Left lung (tissue), 10 donors: ENCODE results near the gene SLC9A5. TPM values are rescaled to one million over a fixed set of nuclear protein-coding genes. Genes with fewer than 3 reads are reported as not detected.
A peak's percentile ranks its signal among the peaks of the same experiment; 100 is the strongest.

Experiments used
- ATAC-seq: fragments of 200-7000 bp; cut with Tn5 transposase; one replicate; pipeline ENCODE4 v1.9.1; 2020; ENCODE audit warnings: moderate library complexity
- DNase-seq, 4 donors: peaks; one replicate each; pipeline ENCODE4 v3.0.0-alpha.2; 2013 to 2020
- H3K27ac ChIP-seq, 2 donors: fragments of 200-600 bp; sonication (generic) in 1 of 2; one replicate each; pipeline versions ENCODE4 v1.5.0 to v1.8.0; 2020 to 2021
- H3K27me3 ChIP-seq, 2 donors: fragments of 200-600 bp; sonication (generic) in 1 of 2; one replicate each; pipeline versions ENCODE4 v1.5.0 to v1.8.0; 2020 to 2021
- H3K36me3 ChIP-seq, 2 donors: fragments of 200-600 bp; sonication (generic) in 1 of 2; one replicate each; pipeline versions ENCODE4 v1.5.0 to v1.8.0; 2020 to 2021
- H3K4me1 ChIP-seq, 2 donors: fragments of 200-600 bp; one replicate each; pipeline ENCODE4 v1.8.0; 2021
- H3K4me3 ChIP-seq, 2 donors: fragments of 200-600 bp; sonication (generic) in 1 of 2; one replicate each; pipeline versions ENCODE4 v1.5.0 to v1.8.0; 2020 to 2021; ENCODE audit warnings: mild to moderate bottlenecking in 1 of 2
- H3K9me3 ChIP-seq, 2 donors: fragments of 200-600 bp; sonication (generic) in 1 of 2; one replicate each; pipeline versions ENCODE4 v1.5.0 to v1.8.0; 2020 to 2021
- intact Hi-C, 2 donors: fragments of 100-400 bp; cut with DNase I; formaldehyde crosslinking; loops; one replicate each; pipeline versions ENCODE4 v1.11.2 to v1.14.2; 2022
- microRNA-seq, 2 donors: library from miRNA; unstranded; fragments of <30 nt; microRNA quantifications; one replicate each; pipeline ENCODE4, GENCODE V29; 2019
- polyA plus RNA-seq, 6 donors: library from polyadenylated mRNA; unstranded; fragments of 120-200 nt; gene quantifications; one replicate each; pipeline ENCODE4 v1.2.1, GENCODE V29; 2013; ENCODE audit not compliant: insufficient read length in 6 of 6
- total RNA-seq, 2 donors: library from RNA; stranded (reverse); fragmentation: NEBNext Ultra II Directional; extraction: Animal tissue kit (Norgen Biotek cat#: 25700); gene quantifications; one replicate each; pipeline ENCODE4 v1.2.1, GENCODE V29; 2021
- TF ChIP-seq, protein P1 (sequence below), 2 donors: fragments of 200-600 bp; sonication (generic) in 1 of 2; IDR thresholded peaks; one replicate each; pipeline versions ENCODE4 v1.5.0 to v1.8.0; 2021; ENCODE audit warnings: antibody characterized with exemption in 2 of 2
- donor health status: DM: no; HTN: yes; CAD: no.
- donor health status: DM: no; HTN: no; CAD: no.

Gene SLC9A5
- total and polyA plus RNA-seq, 8 donors, result 3.2 to 26.1 (median 20.9) TPM

DNA sequence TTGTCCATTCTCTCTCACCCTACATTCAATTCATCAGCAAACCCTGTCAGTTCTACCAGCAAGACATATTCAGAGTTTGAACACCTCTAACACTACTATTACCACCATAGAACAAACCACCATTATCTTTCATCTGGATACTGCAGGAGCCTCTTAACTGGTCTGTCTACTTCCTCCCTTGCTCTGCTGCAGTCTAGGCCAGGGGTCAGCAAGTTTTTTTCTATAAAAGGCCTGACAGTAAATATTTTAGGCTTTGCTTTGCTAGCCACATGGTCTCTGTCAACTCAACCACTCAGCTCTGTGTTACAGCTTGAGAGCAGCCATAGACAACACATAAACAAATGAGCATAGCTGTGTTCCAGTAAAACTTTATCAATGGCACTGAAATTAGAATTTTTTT lies 63.9 kb downstream of the SLC9A5 start:
- Histone ChIP-seq H3K27me3 (no peaks in the 10 kb centered on the region), H3K9me3 (no peaks in the 10 kb centered on the region), H3K4me3 (no peak overlapping the region), H3K36me3 (no peaks in the 10 kb centered on the region), H3K27ac (peak overlapping the region; percentile 44 to 53), H3K4me1 (no peaks in the 10 kb centered on the region)
- intact Hi-C loops, result no loop called here
- ATAC-seq (peak; percentile 31), DNase-seq (no peak)
- TF ChIP-seq, protein P1, sequence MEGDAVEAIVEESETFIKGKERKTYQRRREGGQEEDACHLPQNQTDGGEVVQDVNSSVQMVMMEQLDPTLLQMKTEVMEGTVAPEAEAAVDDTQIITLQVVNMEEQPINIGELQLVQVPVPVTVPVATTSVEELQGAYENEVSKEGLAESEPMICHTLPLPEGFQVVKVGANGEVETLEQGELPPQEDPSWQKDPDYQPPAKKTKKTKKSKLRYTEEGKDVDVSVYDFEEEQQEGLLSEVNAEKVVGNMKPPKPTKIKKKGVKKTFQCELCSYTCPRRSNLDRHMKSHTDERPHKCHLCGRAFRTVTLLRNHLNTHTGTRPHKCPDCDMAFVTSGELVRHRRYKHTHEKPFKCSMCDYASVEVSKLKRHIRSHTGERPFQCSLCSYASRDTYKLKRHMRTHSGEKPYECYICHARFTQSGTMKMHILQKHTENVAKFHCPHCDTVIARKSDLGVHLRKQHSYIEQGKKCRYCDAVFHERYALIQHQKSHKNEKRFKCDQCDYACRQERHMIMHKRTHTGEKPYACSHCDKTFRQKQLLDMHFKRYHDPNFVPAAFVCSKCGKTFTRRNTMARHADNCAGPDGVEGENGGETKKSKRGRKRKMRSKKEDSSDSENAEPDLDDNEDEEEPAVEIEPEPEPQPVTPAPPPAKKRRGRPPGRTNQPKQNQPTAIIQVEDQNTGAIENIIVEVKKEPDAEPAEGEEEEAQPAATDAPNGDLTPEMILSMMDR (IDR thresholded peaks at IDR 0.05), result no peak

DNA sequence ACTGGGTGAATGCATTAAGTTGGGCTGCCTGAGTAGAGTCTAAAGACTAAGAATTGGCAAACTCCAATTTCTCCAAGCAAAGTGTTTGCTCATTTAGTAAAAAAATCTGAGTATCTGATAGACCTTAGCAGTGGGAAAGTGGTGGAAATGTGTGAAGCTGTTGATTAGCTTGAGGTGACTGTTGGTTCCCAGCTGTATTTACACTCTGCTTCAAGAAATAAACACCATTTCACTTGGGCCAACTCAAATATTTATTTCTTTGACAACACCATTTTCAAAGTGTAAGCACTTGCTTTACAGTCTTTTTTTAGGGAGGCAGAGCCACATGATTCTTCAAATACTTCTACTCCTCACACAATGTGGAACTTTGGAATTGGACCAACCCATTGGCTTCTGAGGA lies 69.1 kb downstream of the SLC9A5 start:
- no peak for DNase-seq
- intact Hi-C loops, result no loop called here
- Histone ChIP-seq H3K9me3 (no peaks in the 10 kb centered on the region), H3K27me3 (peaks cover 0 to 4% of the 10 kb centered on the region in 2 donors), H3K4me1 (no peaks in the 10 kb centered on the region), H3K36me3 (no peaks in the 10 kb centered on the region), H3K4me3 (no peak overlapping the region), H3K27ac (no peak overlapping the region)
- ATAC-seq, result no peak
- TF ChIP-seq, protein P1 (IDR thresholded peaks at IDR 0.05), result no peak

Small RNA genes within 50 kb of the gene (microRNA-seq; reads per million reads assigned to microRNA genes)
- gene MIR328, result 142 to 156 reads per million in 2 donors

Other genes starting within 250 kb of the SLC9A5 start
- gene CBFB, start 219.8 kb upstream of the SLC9A5 start, total RNA-seq, result 10 to 100 TPM; 46.8 to 47.6 TPM
- 10 to 100 TPM; 58.4 to 69.9 (median 64.8) TPM for gene CBFB, start 219.8 kb upstream of the SLC9A5 start, polyA plus RNA-seq
- 10 to 100 TPM; 12.3 to 21.7 TPM for gene PHAF1, start 139.0 kb upstream of the SLC9A5 start, total RNA-seq
- gene PHAF1, start 139.0 kb upstream of the SLC9A5 start, polyA plus RNA-seq, result 10 to 100 TPM; 22.7 to 26.5 (median 23.6) TPM
- gene B3GNT9, start 98.0 kb upstream of the SLC9A5 start, total RNA-seq, result 10 to 100 TPM; 18.6 to 29.4 TPM
- gene B3GNT9, start 98.0 kb upstream of the SLC9A5 start, polyA plus RNA-seq, result 10 to 100 TPM; 16.2 to 25.7 (median 19.9) TPM
- gene TRADD, start 89.1 kb upstream of the SLC9A5 start, total RNA-seq, result 10 to 100 TPM; 25.1 to 25.5 TPM
- gene TRADD, start 89.1 kb upstream of the SLC9A5 start, polyA plus RNA-seq, result 1 to 10 TPM; 5.8 to 8.6 (median 7.8) TPM
- gene FBXL8, start 89.0 kb upstream of the SLC9A5 start, total RNA-seq, result 10 to 100 TPM; 22.1 to 22.9 TPM
- gene FBXL8, start 89.0 kb upstream of the SLC9A5 start, polyA plus RNA-seq, result 1 to 10 TPM; 1.8 to 4.1 (median 3.2) TPM
- gene HSF4, start 84.2 kb upstream of the SLC9A5 start, total RNA-seq, result 10 to 100 TPM; 28.1 to 38.2 TPM
- 1 to 10 TPM; 2.5 to 5.9 (median 4.8) TPM for gene HSF4, start 84.2 kb upstream of the SLC9A5 start, polyA plus RNA-seq
- 10 to 100 TPM; 29.5 to 36.7 TPM for gene NOL3, start 78.4 kb upstream of the SLC9A5 start, total RNA-seq
- 10 to 100 TPM; 11.9 to 19.6 (median 17.3) TPM for gene NOL3, start 78.4 kb upstream of the SLC9A5 start, polyA plus RNA-seq
- gene MATCAP1, start 65.0 kb upstream of the SLC9A5 start, total RNA-seq, result 10 to 100 TPM; 36.8 to 44.7 TPM
- 10 to 100 TPM; 43.5 to 66.9 (median 59.5) TPM for gene MATCAP1, start 65.0 kb upstream of the SLC9A5 start, polyA plus RNA-seq
- gene EXOC3L1, start 58.8 kb upstream of the SLC9A5 start, total RNA-seq, result 10 to 100 TPM; 10.9 to 16.9 TPM
- 10 to 100 TPM in 2 of 6 donors, 1 to 10 TPM in 4; 7.5 to 13.7 (median 9.7) TPM for gene EXOC3L1, start 58.8 kb upstream of the SLC9A5 start, polyA plus RNA-seq
- gene E2F4, start 56.8 kb upstream of the SLC9A5 start, total RNA-seq, result 10 to 100 TPM; 47.7 to 81.4 TPM
- 10 to 100 TPM; 45.7 to 70.8 (median 53.9) TPM for gene E2F4, start 56.8 kb upstream of the SLC9A5 start, polyA plus RNA-seq
- gene ELMO3, start 49.8 kb upstream of the SLC9A5 start, total RNA-seq, result 10 to 100 TPM; 14.8 to 21.2 TPM
- 1 to 10 TPM; 4.9 to 9.6 (median 6.8) TPM for gene ELMO3, start 49.8 kb upstream of the SLC9A5 start, polyA plus RNA-seq
- 10 to 100 TPM; 43.8 to 56.9 TPM for gene TMEM208, start 21.8 kb upstream of the SLC9A5 start, total RNA-seq
- 10 to 100 TPM; 23.1 to 26.4 (median 24.8) TPM for gene TMEM208, start 21.8 kb upstream of the SLC9A5 start, polyA plus RNA-seq
- gene FHOD1, start 1.5 kb upstream of the SLC9A5 start, total RNA-seq, result 100 to 1,000 TPM in 1 of 2 donors, 10 to 100 TPM in 1; 68.4 to 132 TPM
- 100 to 1,000 TPM; 161 to 300 (median 202) TPM for gene FHOD1, start 1.5 kb upstream of the SLC9A5 start, polyA plus RNA-seq
- gene PLEKHG4, start 30.6 kb downstream of the SLC9A5 start, total RNA-seq, result 10 to 100 TPM; 24.9 to 28.5 TPM
- 10 to 100 TPM; 28.8 to 40.3 (median 35.6) TPM for gene PLEKHG4, start 30.6 kb downstream of the SLC9A5 start, polyA plus RNA-seq
- gene KCTD19, start 77.8 kb downstream of the SLC9A5 start, total RNA-seq, result under 1 TPM in 1 of 2 donors, not detected in 1; 0.73 TPM
- gene KCTD19, start 77.8 kb downstream of the SLC9A5 start, polyA plus RNA-seq, result 10 to 100 TPM in 1 of 6 donors, 1 to 10 TPM in 5; 6.9 to 13.1 (median 8.4) TPM
- gene LRRC36, start 77.8 kb downstream of the SLC9A5 start, total RNA-seq, result 10 to 100 TPM in 1 of 2 donors, 1 to 10 TPM in 1; 3.0 to 19.5 TPM
- 10 to 100 TPM; 46.6 to 73.6 (median 62.2) TPM for gene LRRC36, start 77.8 kb downstream of the SLC9A5 start, polyA plus RNA-seq
- gene TPPP3, start 144.5 kb downstream of the SLC9A5 start, total RNA-seq, result 10 to 100 TPM; 79.2 to 91.3 TPM
- 100 to 1,000 TPM; 320 to 403 (median 367) TPM for gene TPPP3, start 144.5 kb downstream of the SLC9A5 start, polyA plus RNA-seq
- gene ZDHHC1, start 167.5 kb downstream of the SLC9A5 start, total RNA-seq, result 10 to 100 TPM; 14.4 to 14.7 TPM
- gene ZDHHC1, start 167.5 kb downstream of the SLC9A5 start, polyA plus RNA-seq, result 10 to 100 TPM; 16.5 to 24.1 (median 20.0) TPM
- gene HSD11B2, start 182.1 kb downstream of the SLC9A5 start, total RNA-seq, result 1 to 10 TPM; 2.5 to 3.9 TPM
- gene HSD11B2, start 182.1 kb downstream of the SLC9A5 start, polyA plus RNA-seq, result 10 to 100 TPM; 36.9 to 81.1 (median 64.1) TPM
- 100 to 1,000 TPM; 142 to 185 TPM for gene ATP6V0D1, start 232.2 kb downstream of the SLC9A5 start, total RNA-seq
- 10 to 100 TPM; 48.5 to 65.5 (median 58.0) TPM for gene ATP6V0D1, start 232.2 kb downstream of the SLC9A5 start, polyA plus RNA-seq
- gene AGRP, start 234.6 kb downstream of the SLC9A5 start, total RNA-seq, result 1 to 10 TPM; 1.5 to 1.9 TPM
- under 1 TPM in 5 of 6 donors, not detected in 1; 0.18 to 0.69 (median 0.29) TPM for gene AGRP, start 234.6 kb downstream of the SLC9A5 start, polyA plus RNA-seq